H1 (cell line): Measurements from ENCODE around the gene EEF1AKMT3. TPM values are rescaled to one million over a fixed set of nuclear protein-coding genes. Genes with fewer than 3 reads are reported as not detected.

Experiments used
- CHD1 ChIP-seq: IDR thresholded peaks from 2 replicates; pipeline ENCODE4 v1.6.1; 2012; ENCODE audit warnings: low read depth, low read length, improper control_type of control experiment
- EZH2 ChIP-seq: fragments of 200-600 bp; sonication (generic); IDR thresholded peaks from 2 replicates; pipeline ENCODE4 v1.7.1; 2012; ENCODE audit warnings: low read depth, mild to moderate bottlenecking, moderate library complexity, low read length, inconsistent platforms; ENCODE audit not compliant: severe bottlenecking
- FOSL1 ChIP-seq: IDR thresholded peaks from 2 replicates; pipeline ENCODE4 v1.6.1; 2011; ENCODE audit warnings: mild to moderate bottlenecking, low read depth, low read length, moderate library complexity; ENCODE audit not compliant: insufficient read depth
- HDAC2 ChIP-seq, 2 experiments: fragments of 300-600 bp in 1 of 2; sonication (generic) in 1 of 2; IDR thresholded peaks; 2 replicates each; pipeline ENCODE4 v1.6.1; 2011 to 2012; ENCODE audit warnings: low read depth in 2 of 2, low read length in 2 of 2, mild to moderate bottlenecking in 2 of 2, moderate library complexity in 2 of 2, borderline replicate concordance in 1 of 2, inconsistent platforms in 1 of 2
- JUN ChIP-seq: IDR thresholded peaks from 2 replicates; pipeline ENCODE4 v1.6.1; 2011; ENCODE audit warnings: low read depth, mild to moderate bottlenecking, improper control_type of control experiment, low read length
- KDM5A ChIP-seq: fragments of 200-600 bp; IDR thresholded peaks from 2 replicates; pipeline ENCODE4 v1.7.1; 2012; ENCODE audit warnings: mild to moderate bottlenecking, low read length, inconsistent platforms, mixed read lengths
- RBBP5 ChIP-seq: IDR thresholded peaks from 2 replicates; pipeline ENCODE4 v1.7.1; 2012; ENCODE audit warnings: low read depth, mild to moderate bottlenecking, inconsistent platforms, low read length, moderate library complexity, borderline replicate concordance
- RFX5 ChIP-seq: IDR thresholded peaks from 2 replicates; pipeline ENCODE4 v1.6.1; 2011; ENCODE audit warnings: low read depth, low read length, improper control_type of control experiment, borderline replicate concordance
- SIRT6 ChIP-seq: IDR thresholded peaks from one replicate; pipeline ENCODE4 v1.7.1; 2012; ENCODE audit warnings: low read length, inconsistent platforms
- TAF1 ChIP-seq: IDR thresholded peaks from 2 replicates; pipeline ENCODE4 v1.6.1; 2011; ENCODE audit warnings: mild to moderate bottlenecking, low read depth, low read length
- TCF12 ChIP-seq: IDR thresholded peaks from 2 replicates; pipeline ENCODE4 v1.6.1; 2011; ENCODE audit warnings: low read depth, mild to moderate bottlenecking, low read length
- polyA plus RNA-seq, 7 experiments: library from polyadenylated mRNA; depleted of rRNA in 3 of 7; stranded (reverse) in 5 of 7; unstranded in 2 of 7; fragments of >200 nt in 5 of 7; fragments of 200-250 nt in 2 of 7; gene quantifications; 1 replicate in 5 of 7; 2 replicates in 1 of 7; 4 replicates in 1 of 7; pipeline versions ENCODE4 v1.2.1 to v1.2.3, GENCODE V29; 2011 to 2013; ENCODE audit warnings: missing spikeins in 2 of 7, mixed read lengths in 2 of 7
- total RNA-seq: library from RNA; stranded (reverse); fragmentation: NEBNext Ultra II Directional; extraction: Animal tissue kit (Norgen Biotek cat#: 25700); gene quantifications from 2 replicates; pipeline ENCODE4 v1.2.1, GENCODE V29; 2021
- TF ChIP-seq, protein P1 (sequence below): fragments of 300-600 bp; sonication (generic); IDR thresholded peaks from 2 replicates; pipeline ENCODE4 v1.7.1; 2012; ENCODE audit warnings: low read length, moderate library complexity, mild to moderate bottlenecking, inconsistent platforms; ENCODE audit not compliant: insufficient replicate concordance

The EEF1AKMT3 gene
- total and polyA plus RNA-seq, 2 of the 8 experiments (the other 6 are each of a cell fraction or from before 2014, with no cell fraction given): 3.1 to 4.4 TPM

GRCh38 chr12:57793920-57794319 is 21.5 kb downstream of the EEF1AKMT3 start (continued):
- TF ChIP-seq, protein P1, sequence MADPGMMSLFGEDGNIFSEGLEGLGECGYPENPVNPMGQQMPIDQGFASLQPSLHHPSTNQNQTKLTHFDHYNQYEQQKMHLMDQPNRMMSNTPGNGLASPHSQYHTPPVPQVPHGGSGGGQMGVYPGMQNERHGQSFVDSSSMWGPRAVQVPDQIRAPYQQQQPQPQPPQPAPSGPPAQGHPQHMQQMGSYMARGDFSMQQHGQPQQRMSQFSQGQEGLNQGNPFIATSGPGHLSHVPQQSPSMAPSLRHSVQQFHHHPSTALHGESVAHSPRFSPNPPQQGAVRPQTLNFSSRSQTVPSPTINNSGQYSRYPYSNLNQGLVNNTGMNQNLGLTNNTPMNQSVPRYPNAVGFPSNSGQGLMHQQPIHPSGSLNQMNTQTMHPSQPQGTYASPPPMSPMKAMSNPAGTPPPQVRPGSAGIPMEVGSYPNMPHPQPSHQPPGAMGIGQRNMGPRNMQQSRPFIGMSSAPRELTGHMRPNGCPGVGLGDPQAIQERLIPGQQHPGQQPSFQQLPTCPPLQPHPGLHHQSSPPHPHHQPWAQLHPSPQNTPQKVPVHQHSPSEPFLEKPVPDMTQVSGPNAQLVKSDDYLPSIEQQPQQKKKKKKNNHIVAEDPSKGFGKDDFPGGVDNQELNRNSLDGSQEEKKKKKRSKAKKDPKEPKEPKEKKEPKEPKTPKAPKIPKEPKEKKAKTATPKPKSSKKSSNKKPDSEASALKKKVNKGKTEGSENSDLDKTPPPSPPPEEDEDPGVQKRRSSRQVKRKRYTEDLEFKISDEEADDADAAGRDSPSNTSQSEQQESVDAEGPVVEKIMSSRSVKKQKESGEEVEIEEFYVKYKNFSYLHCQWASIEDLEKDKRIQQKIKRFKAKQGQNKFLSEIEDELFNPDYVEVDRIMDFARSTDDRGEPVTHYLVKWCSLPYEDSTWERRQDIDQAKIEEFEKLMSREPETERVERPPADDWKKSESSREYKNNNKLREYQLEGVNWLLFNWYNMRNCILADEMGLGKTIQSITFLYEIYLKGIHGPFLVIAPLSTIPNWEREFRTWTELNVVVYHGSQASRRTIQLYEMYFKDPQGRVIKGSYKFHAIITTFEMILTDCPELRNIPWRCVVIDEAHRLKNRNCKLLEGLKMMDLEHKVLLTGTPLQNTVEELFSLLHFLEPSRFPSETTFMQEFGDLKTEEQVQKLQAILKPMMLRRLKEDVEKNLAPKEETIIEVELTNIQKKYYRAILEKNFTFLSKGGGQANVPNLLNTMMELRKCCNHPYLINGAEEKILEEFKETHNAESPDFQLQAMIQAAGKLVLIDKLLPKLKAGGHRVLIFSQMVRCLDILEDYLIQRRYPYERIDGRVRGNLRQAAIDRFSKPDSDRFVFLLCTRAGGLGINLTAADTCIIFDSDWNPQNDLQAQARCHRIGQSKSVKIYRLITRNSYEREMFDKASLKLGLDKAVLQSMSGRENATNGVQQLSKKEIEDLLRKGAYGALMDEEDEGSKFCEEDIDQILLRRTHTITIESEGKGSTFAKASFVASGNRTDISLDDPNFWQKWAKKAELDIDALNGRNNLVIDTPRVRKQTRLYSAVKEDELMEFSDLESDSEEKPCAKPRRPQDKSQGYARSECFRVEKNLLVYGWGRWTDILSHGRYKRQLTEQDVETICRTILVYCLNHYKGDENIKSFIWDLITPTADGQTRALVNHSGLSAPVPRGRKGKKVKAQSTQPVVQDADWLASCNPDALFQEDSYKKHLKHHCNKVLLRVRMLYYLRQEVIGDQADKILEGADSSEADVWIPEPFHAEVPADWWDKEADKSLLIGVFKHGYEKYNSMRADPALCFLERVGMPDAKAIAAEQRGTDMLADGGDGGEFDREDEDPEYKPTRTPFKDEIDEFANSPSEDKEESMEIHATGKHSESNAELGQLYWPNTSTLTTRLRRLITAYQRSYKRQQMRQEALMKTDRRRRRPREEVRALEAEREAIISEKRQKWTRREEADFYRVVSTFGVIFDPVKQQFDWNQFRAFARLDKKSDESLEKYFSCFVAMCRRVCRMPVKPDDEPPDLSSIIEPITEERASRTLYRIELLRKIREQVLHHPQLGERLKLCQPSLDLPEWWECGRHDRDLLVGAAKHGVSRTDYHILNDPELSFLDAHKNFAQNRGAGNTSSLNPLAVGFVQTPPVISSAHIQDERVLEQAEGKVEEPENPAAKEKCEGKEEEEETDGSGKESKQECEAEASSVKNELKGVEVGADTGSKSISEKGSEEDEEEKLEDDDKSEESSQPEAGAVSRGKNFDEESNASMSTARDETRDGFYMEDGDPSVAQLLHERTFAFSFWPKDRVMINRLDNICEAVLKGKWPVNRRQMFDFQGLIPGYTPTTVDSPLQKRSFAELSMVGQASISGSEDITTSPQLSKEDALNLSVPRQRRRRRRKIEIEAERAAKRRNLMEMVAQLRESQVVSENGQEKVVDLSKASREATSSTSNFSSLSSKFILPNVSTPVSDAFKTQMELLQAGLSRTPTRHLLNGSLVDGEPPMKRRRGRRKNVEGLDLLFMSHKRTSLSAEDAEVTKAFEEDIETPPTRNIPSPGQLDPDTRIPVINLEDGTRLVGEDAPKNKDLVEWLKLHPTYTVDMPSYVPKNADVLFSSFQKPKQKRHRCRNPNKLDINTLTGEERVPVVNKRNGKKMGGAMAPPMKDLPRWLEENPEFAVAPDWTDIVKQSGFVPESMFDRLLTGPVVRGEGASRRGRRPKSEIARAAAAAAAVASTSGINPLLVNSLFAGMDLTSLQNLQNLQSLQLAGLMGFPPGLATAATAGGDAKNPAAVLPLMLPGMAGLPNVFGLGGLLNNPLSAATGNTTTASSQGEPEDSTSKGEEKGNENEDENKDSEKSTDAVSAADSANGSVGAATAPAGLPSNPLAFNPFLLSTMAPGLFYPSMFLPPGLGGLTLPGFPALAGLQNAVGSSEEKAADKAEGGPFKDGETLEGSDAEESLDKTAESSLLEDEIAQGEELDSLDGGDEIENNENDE: no peak
- TF ChIP-seq FOSL1 (no peak), KDM5A (no peak), EZH2 (no peak), TCF12 (no peak), CHD1 (no peak), HDAC2 (IDR thresholded peaks at IDR 0.05; ENCODE audit: borderline replicate concordance in 1 of 2, low read depth in 2 of 2, low read length in 2 of 2) (no peak), TAF1 (no peak), RFX5 (no peak), JUN (no peak), SIRT6 (no peak), RBBP5 (no peak)
